Measurements from ENCODE around the gene AJAP1. TPM values are rescaled to one million over a fixed set of nuclear protein-coding genes. Genes with fewer than 3 reads are reported as not detected.

The AJAP1 gene
- total and polyA plus RNA-seq, 12 donors = 0.07 to 2.2 (median 0.44) TPM

GRCh38 chr1:4837752-4838151 lies 183.3 kb downstream of the AJAP1 start:
- DNase-seq = no peak
- Histone ChIP-seq H3K4me3 (no peak overlapping the region), H3K4me1 (replicated peaks in 1 of 2) (no peaks in the 10 kb centered on the region), H3K27me3 (no peaks in the 10 kb centered on the region), H3K27ac (no peak overlapping the region), H3K9me3 (replicated peaks in 1 of 3) (no peaks in the 10 kb centered on the region), H3K36me3 (replicated peaks in 1 of 2) (no peaks in the 10 kb centered on the region)
- WGBS, 4 donors = 64 to 81% (median 67%) methylated on average over 8 of the region's 8 CpGs
- TF ChIP-seq POLR2A (IDR thresholded peaks at IDR 0.05) = no peak
- TF ChIP-seq, protein P1, sequence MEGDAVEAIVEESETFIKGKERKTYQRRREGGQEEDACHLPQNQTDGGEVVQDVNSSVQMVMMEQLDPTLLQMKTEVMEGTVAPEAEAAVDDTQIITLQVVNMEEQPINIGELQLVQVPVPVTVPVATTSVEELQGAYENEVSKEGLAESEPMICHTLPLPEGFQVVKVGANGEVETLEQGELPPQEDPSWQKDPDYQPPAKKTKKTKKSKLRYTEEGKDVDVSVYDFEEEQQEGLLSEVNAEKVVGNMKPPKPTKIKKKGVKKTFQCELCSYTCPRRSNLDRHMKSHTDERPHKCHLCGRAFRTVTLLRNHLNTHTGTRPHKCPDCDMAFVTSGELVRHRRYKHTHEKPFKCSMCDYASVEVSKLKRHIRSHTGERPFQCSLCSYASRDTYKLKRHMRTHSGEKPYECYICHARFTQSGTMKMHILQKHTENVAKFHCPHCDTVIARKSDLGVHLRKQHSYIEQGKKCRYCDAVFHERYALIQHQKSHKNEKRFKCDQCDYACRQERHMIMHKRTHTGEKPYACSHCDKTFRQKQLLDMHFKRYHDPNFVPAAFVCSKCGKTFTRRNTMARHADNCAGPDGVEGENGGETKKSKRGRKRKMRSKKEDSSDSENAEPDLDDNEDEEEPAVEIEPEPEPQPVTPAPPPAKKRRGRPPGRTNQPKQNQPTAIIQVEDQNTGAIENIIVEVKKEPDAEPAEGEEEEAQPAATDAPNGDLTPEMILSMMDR (IDR thresholded peaks at IDR 0.05) = no peak
- intact Hi-C loops (cut with DNase I) = no loop called here

DNA sequence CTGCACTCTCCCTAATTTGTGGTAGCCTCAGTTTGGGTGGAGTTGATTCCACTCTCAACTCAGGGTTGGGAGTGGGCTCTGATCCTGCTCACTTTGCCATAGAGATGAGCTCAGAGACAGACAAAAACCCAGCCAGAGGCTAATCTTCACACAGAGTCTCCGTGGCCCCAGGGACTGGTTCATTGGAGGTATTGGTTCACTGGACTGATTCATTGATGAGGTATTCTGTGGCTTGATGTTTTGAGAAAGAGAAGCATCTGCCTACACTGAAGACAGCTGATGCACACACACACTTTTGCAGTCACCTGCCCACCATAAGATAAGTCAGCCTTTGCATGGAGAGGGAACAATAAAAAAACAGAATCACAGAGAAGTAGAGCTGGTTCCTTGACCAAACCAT lies 183.8 kb downstream of the AJAP1 start:
- no peaks in the 10 kb centered on the region for H3K9me3 ChIP-seq (replicated peaks in 1 of 3)
- no peaks in the 10 kb centered on the region for H3K36me3 ChIP-seq (replicated peaks in 1 of 2)
- H3K27ac ChIP-seq = no peak overlapping the region
- H3K4me3 ChIP-seq = no peak overlapping the region
- no peak for DNase-seq
- WGBS, 4 donors = 90 to 100% (median 95%) methylated on average over 1 of the region's 1 CpG
- no peaks in the 10 kb centered on the region for H3K27me3 ChIP-seq
- intact Hi-C loops (cut with DNase I) = no loop called here
- TF ChIP-seq, protein P1 (IDR thresholded peaks at IDR 0.05) = no peak
- no peak for TF ChIP-seq POLR2A (IDR thresholded peaks at IDR 0.05)
- H3K4me1 ChIP-seq (replicated peaks in 1 of 2) = no peaks in the 10 kb centered on the region
